ENCODE results near the gene THSD7B.

Gene THSD7B

DNA sequence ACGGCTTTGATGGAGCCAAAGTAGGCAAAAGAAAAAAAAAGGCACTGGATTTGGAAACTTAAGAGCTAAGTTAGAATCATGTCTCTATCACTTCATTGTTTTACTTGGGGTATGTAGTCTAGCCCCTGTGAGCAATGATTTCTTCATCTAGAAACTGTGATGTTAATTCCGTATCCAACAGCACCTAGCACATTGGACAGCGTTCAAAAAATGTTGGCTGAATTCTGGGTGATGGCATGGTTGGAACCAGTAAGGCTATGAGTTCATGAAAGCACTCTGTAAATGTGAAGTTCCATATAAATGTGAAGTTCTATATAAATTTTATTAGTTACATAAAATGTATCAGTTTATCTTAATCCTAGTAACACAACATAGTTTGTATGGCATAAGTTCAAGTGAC is 890.5 kb downstream of the THSD7B start:
- H3K79me1 ChIP-seq (replicated peaks; ENCODE audit: low read length, poor library complexity, severe bottlenecking) = no peaks in the 10 kb centered on the region
- H3K9me3 ChIP-seq (ENCODE audit: control insufficient read depth, low read length) = no peaks in the 10 kb centered on the region
- H3K27ac ChIP-seq (ENCODE audit: low read length, poor library complexity, severe bottlenecking) = no peak overlapping the region
- no peak overlapping the region for H3K4me2 ChIP-seq (ENCODE audit: low read length, poor library complexity, severe bottlenecking)
- H2BK12ac ChIP-seq (ENCODE audit: low read length in 2 of 2) = no peak overlapping the region
- H2AK5ac ChIP-seq (ENCODE audit: low read length, severe bottlenecking) = no peak overlapping the region
- no peak overlapping the region for H4K8ac ChIP-seq (ENCODE audit: low read length)
- H3K14ac ChIP-seq (ENCODE audit: low read length in 2 of 2) = no peak overlapping the region
- H3K9ac ChIP-seq (ENCODE audit: low read length) = no peak overlapping the region
- H2BK15ac ChIP-seq (ENCODE audit: low read depth, poor library complexity, severe bottlenecking) = no peak overlapping the region
- no peak overlapping the region for H2AFZ ChIP-seq (ENCODE audit: low read depth, low read length)
- no peak overlapping the region for H3K4me3 ChIP-seq (ENCODE audit: insufficient read depth in 1 of 2, low read depth in 1 of 2, low read length in 2 of 2)
- no peak overlapping the region for H2BK120ac ChIP-seq (ENCODE audit: low read depth, low read length)
- no peak overlapping the region for H3K18ac ChIP-seq (ENCODE audit: low read depth in 1 of 2, low read length in 2 of 2)
- no peak overlapping the region for H2BK5ac ChIP-seq (ENCODE audit: low read depth, low read length, poor library complexity, severe bottlenecking)
- no peaks in the 10 kb centered on the region for H3K36me3 ChIP-seq (ENCODE audit: control insufficient read depth in 1 of 2, insufficient read depth in 2 of 2, low read depth in 1 of 2, low read length in 2 of 2)
- H3K23ac ChIP-seq (ENCODE audit: low read length in 2 of 2) = no peak overlapping the region
- H3K4ac ChIP-seq (ENCODE audit: low read depth in 1 of 2, low read length in 2 of 2) = no peak overlapping the region
- no peaks in the 10 kb centered on the region for H3K27me3 ChIP-seq (ENCODE audit: control insufficient read depth in 1 of 2, insufficient read depth in 1 of 2, low read length in 2 of 2)
- no peak overlapping the region for H4K91ac ChIP-seq (ENCODE audit: low read length)
- no peak for DNase-seq
- 100% methylated on average over 1 of the region's 3 CpGs for WGBS
- H3K4me1 ChIP-seq (ENCODE audit: control insufficient read depth, insufficient read depth, low read depth, low read length) = no peaks in the 10 kb centered on the region

GRCh38 chr2:137658433-137658832 is 893.1 kb downstream of the THSD7B start:
- H3K9me3 ChIP-seq (ENCODE audit: control insufficient read depth, low read length) = no peaks in the 10 kb centered on the region
- no peaks in the 10 kb centered on the region for H3K79me1 ChIP-seq (replicated peaks; ENCODE audit: low read length, poor library complexity, severe bottlenecking)
- H3K14ac ChIP-seq (ENCODE audit: low read length in 2 of 2) = no peak overlapping the region
- H4K8ac ChIP-seq (ENCODE audit: low read length) = no peak overlapping the region
- no peak overlapping the region for H2AK5ac ChIP-seq (ENCODE audit: low read length, severe bottlenecking)
- no peak overlapping the region for H2BK5ac ChIP-seq (ENCODE audit: low read depth, low read length, poor library complexity, severe bottlenecking)
- DNase-seq = no peak
- H3K27me3 ChIP-seq (ENCODE audit: control insufficient read depth in 1 of 2, insufficient read depth in 1 of 2, low read length in 2 of 2) = no peaks in the 10 kb centered on the region
- no peak overlapping the region for H2BK12ac ChIP-seq (ENCODE audit: low read length in 2 of 2)
- H3K9ac ChIP-seq (ENCODE audit: low read length) = no peak overlapping the region
- 100% methylated on average over 3 of the region's 4 CpGs for WGBS
- H3K27ac ChIP-seq (ENCODE audit: low read length, poor library complexity, severe bottlenecking) = no peak overlapping the region
- H2BK120ac ChIP-seq (ENCODE audit: low read depth, low read length) = no peak overlapping the region
- H2BK15ac ChIP-seq (ENCODE audit: low read depth, poor library complexity, severe bottlenecking) = no peak overlapping the region
- H3K4me1 ChIP-seq (ENCODE audit: control insufficient read depth, insufficient read depth, low read depth, low read length) = no peaks in the 10 kb centered on the region
- H3K18ac ChIP-seq (ENCODE audit: low read depth in 1 of 2, low read length in 2 of 2) = no peak overlapping the region
- H3K4ac ChIP-seq (ENCODE audit: low read depth in 1 of 2, low read length in 2 of 2) = no peak overlapping the region
- H3K36me3 ChIP-seq (ENCODE audit: control insufficient read depth in 1 of 2, insufficient read depth in 2 of 2, low read depth in 1 of 2, low read length in 2 of 2) = no peaks in the 10 kb centered on the region
- H3K4me2 ChIP-seq (ENCODE audit: low read length, poor library complexity, severe bottlenecking) = no peak overlapping the region
- no peak overlapping the region for H3K4me3 ChIP-seq (ENCODE audit: insufficient read depth in 1 of 2, low read depth in 1 of 2, low read length in 2 of 2)
- no peak overlapping the region for H2AFZ ChIP-seq (ENCODE audit: low read depth, low read length)
- H3K23ac ChIP-seq (ENCODE audit: low read length in 2 of 2) = no peak overlapping the region
- no peak overlapping the region for H4K91ac ChIP-seq (ENCODE audit: low read length)

DNA sequence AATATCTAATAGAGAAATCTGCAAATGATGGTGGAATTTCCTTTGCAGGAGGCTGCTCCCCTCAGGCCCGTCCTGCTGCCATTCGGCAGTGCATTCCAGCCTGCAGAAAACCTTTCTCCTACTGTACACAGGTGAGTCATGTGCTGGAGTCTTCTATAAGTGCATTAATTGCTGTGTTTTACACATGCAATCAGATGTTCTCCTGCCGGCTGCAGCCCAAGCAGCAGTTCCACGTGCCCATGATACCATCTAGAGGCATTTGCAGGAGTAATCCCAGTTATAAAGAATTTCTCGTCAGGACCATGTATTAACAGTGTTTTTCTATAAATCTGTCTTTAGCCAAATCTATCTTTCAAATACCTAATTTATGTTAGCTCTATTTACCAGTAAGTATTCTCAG is 894.3 kb downstream of the THSD7B start:
- no peak overlapping the region for H4K8ac ChIP-seq (ENCODE audit: low read length)
- H3K4me3 ChIP-seq (ENCODE audit: insufficient read depth in 1 of 2, low read depth in 1 of 2, low read length in 2 of 2) = no peak overlapping the region
- no peak overlapping the region for H2BK12ac ChIP-seq (ENCODE audit: low read length in 2 of 2)
- H3K36me3 ChIP-seq (ENCODE audit: control insufficient read depth in 1 of 2, insufficient read depth in 2 of 2, low read depth in 1 of 2, low read length in 2 of 2) = no peaks in the 10 kb centered on the region
- no peaks in the 10 kb centered on the region for H3K9me3 ChIP-seq (ENCODE audit: control insufficient read depth, low read length)
- no peak overlapping the region for H4K91ac ChIP-seq (ENCODE audit: low read length)
- DNase-seq = no peak
- H3K4me2 ChIP-seq (ENCODE audit: low read length, poor library complexity, severe bottlenecking) = no peak overlapping the region
- H2BK15ac ChIP-seq (ENCODE audit: low read depth, poor library complexity, severe bottlenecking) = no peak overlapping the region
- H3K27ac ChIP-seq (ENCODE audit: low read length, poor library complexity, severe bottlenecking) = no peak overlapping the region
- no peaks in the 10 kb centered on the region for H3K4me1 ChIP-seq (ENCODE audit: control insufficient read depth, insufficient read depth, low read depth, low read length)
- H3K4ac ChIP-seq (ENCODE audit: low read depth in 1 of 2, low read length in 2 of 2) = no peak overlapping the region
- no peak overlapping the region for H3K23ac ChIP-seq (ENCODE audit: low read length in 2 of 2)
- H2AK5ac ChIP-seq (ENCODE audit: low read length, severe bottlenecking) = no peak overlapping the region
- H3K79me1 ChIP-seq (replicated peaks; ENCODE audit: low read length, poor library complexity, severe bottlenecking) = no peaks in the 10 kb centered on the region
- no peak overlapping the region for H2AFZ ChIP-seq (ENCODE audit: low read depth, low read length)
- 67% methylated on average over 4 of the region's 5 CpGs for WGBS
- no peak overlapping the region for H2BK5ac ChIP-seq (ENCODE audit: low read depth, low read length, poor library complexity, severe bottlenecking)
- H3K14ac ChIP-seq (ENCODE audit: low read length in 2 of 2) = no peak overlapping the region
- H3K27me3 ChIP-seq (ENCODE audit: control insufficient read depth in 1 of 2, insufficient read depth in 1 of 2, low read length in 2 of 2) = no peaks in the 10 kb centered on the region
- H3K18ac ChIP-seq (ENCODE audit: low read depth in 1 of 2, low read length in 2 of 2) = no peak overlapping the region
- H3K9ac ChIP-seq (ENCODE audit: low read length) = no peak overlapping the region
- no peak overlapping the region for H2BK120ac ChIP-seq (ENCODE audit: low read depth, low read length)

- H3K79me1 ChIP-seq (replicated peaks; ENCODE audit: low read length, poor library complexity, severe bottlenecking) = no peaks in the 10 kb centered on the region
- no peak overlapping the region for H3K27ac ChIP-seq (ENCODE audit: low read length, poor library complexity, severe bottlenecking)
- no peak overlapping the region for H3K4me3 ChIP-seq (ENCODE audit: insufficient read depth in 1 of 2, low read depth in 1 of 2, low read length in 2 of 2)
- no peak overlapping the region for H3K14ac ChIP-seq (ENCODE audit: low read length in 2 of 2)
- H3K18ac ChIP-seq (ENCODE audit: low read depth in 1 of 2, low read length in 2 of 2) = no peak overlapping the region
- H2AFZ ChIP-seq (ENCODE audit: low read depth, low read length) = no peak overlapping the region
- H3K4me2 ChIP-seq (ENCODE audit: low read length, poor library complexity, severe bottlenecking) = no peak overlapping the region
- DNase-seq = no peak
- H3K4ac ChIP-seq (ENCODE audit: low read depth in 1 of 2, low read length in 2 of 2) = no peak overlapping the region
- H3K9ac ChIP-seq (ENCODE audit: low read length) = no peak overlapping the region
- H3K9me3 ChIP-seq (ENCODE audit: control insufficient read depth, low read length) = no peaks in the 10 kb centered on the region
- no peaks in the 10 kb centered on the region for H3K27me3 ChIP-seq (ENCODE audit: control insufficient read depth in 1 of 2, insufficient read depth in 1 of 2, low read length in 2 of 2)
- H2BK120ac ChIP-seq (ENCODE audit: low read depth, low read length) = no peak overlapping the region
- H2AK5ac ChIP-seq (ENCODE audit: low read length, severe bottlenecking) = no peak overlapping the region
- no peak overlapping the region for H2BK5ac ChIP-seq (ENCODE audit: low read depth, low read length, poor library complexity, severe bottlenecking)
- 80% methylated on average over 3 of the region's 3 CpGs for WGBS
- no peak overlapping the region for H2BK12ac ChIP-seq (ENCODE audit: low read length in 2 of 2)
- H3K23ac ChIP-seq (ENCODE audit: low read length in 2 of 2) = no peak overlapping the region
- no peak overlapping the region for H2BK15ac ChIP-seq (ENCODE audit: low read depth, poor library complexity, severe bottlenecking)
- no peaks in the 10 kb centered on the region for H3K4me1 ChIP-seq (ENCODE audit: control insufficient read depth, insufficient read depth, low read depth, low read length)
- H4K8ac ChIP-seq (ENCODE audit: low read length) = no peak overlapping the region
- no peak overlapping the region for H4K91ac ChIP-seq (ENCODE audit: low read length)
- no peaks in the 10 kb centered on the region for H3K36me3 ChIP-seq (ENCODE audit: control insufficient read depth in 1 of 2, insufficient read depth in 2 of 2, low read depth in 1 of 2, low read length in 2 of 2)
These were observed 904.8 kb downstream of the THSD7B start for GRCh38 chr2:137670111-137670510.

Data from mesenchymal stem cell (in vitro differentiated cells and primary cell).